GM18909 (cell line): Measurements from ENCODE around the gene MAGI1.

Experiments
- ATAC-seq: cut with Tn5 transposase; IDR thresholded peaks from one replicate; pipeline ENCODE4 v1.9.1; 2021; ENCODE audit warnings: mild to moderate bottlenecking; ENCODE audit not compliant: unreplicated experiment, poor library complexity

Gene MAGI1

DNA sequence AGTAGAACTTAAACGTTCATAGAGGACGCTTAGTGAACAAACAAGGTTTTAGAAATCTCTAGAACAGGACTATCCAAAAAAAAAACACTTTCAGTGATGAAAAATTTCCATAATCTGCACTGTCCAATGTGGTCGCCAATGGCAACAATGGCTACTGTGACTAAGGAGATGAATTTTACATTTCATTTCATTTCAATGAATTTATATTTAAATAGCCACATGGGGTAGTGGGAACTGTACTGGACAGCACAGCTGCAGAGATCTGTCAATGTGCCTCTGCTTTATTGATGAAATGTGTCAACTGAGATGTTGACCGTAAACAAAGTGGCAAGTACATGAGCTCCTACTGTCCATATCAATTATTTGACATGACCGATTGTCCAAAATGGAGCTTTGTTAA, 222.5 kb downstream of the MAGI1 start:
- ATAC-seq: no peak

DNA sequence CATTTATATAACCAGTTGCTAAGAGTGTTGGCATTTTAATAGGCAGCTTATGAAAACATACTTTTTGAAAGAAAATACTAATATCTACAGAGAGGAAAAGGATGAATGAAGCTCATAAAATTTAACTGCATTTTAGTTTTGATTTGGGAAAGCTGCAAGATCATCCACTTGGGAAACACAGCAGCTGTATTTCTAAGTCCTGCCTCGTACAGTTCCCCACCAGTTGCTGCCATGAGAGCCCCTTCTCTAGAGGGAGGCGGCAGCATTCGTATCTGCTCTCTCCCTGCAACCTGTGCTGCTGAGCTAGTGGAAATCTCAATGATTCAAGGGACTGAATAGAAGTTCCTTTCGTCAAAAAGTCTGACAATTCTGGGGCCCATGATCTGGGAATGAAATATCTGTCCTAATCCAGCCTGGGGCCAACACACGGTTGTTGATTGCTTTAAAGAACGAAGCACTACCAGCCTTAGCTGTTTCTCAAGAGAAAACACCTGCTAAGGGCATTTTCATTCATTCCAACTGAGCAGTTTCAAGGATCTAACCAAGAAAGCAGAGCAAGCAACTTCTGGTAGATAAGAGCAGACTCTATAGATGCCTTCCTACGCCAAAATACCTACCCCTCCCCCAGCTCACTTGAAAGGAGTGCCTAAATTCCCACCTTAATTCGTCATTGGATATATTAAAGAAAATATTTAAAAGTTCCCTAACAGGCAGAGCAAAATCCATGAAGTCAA, 223.7 kb downstream of the MAGI1 start:
- ATAC-seq: no peak

DNA sequence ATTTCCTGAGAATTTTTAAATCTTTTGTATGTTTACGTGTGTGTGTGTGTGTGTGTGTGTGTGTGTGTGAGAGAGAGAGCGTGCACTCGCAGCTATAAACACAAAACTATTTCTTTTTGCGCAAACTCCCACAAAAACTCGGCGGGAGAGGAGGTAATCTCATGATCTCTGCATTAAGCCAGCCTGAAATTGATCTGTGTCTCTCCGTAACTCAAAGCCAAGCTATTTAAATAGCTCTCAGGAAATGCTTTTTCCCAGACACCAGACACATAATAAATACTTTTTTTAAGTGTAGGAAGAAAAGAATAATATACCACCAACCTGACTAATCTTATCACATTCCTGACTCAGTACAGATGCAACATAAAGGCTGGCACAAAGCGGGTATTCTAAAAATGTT, 226.8 kb downstream of the MAGI1 start:
- ATAC-seq: no peak

DNA sequence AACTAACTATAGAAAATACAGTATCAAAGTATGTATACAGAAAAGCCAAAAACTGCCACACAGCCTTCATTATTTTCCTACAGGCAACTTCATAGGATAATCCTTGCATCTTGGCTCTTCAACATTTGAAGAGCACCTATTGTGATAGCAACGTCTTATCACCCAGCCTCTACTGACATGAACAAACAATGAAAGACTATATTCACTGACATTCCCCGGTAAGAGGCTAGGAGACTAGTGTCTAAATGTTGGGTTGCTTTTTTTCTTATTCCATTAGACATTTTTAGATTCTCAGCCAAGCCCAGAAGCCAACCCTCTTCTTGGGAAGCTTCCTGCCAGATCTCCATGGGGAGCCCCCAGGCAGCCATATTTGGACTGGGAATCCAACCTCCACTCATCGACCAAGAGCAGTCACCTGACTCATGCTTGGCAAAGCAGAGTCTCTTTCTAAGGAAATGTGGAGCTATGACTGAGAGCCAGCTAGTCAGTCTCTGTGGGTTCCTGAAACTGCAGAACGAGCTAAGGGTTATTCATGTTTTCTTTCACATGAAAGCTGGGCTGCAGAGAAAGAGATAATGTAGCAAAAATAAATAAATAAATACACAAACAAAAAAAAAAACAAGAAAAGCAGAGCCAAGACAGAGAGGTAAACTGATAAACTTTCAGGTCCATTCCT, 227.5 kb downstream of the MAGI1 start:
- ATAC-seq: no peak

DNA sequence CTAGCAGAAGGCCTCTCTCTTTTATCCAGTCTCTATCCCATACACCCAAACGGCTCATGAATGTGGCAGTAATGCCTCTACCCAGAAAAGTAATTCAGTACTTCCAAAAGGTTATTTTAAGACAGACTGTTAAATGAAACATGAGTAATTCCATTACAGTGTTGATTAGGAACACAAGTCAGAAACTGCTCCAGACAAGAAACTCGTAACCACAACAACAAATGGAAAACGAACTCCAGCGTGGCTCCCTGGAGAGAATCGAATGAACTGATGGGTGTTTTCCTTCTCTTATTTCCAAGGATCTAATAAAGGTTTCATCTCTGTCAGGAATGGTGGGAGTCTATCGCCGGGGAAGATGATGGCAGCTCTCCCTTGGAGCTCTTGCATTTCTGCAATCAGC, 228.4 kb downstream of the MAGI1 start:
- no peak for ATAC-seq

DNA sequence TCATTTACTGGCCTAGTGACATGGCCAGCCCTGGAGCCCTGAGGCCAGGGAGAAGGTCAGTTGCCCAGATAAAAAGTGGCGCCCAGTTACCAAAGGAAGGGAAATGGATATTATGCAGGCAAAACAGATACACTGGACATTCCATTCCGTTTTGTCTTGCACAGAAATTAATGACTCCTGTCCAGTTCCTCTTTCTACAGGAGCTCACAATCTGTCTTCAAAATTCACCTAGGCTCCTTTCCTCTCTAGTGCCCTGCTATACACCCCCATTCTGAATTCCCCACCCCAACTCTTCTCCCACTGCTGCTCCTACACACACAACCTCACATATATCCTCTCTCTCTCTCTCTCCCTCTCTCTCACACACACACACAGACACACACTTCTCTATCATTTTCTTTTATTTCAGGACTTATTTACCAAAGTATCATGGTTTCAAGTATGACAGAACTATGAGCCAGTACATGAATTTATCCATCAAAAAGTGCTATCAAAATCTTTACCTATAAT, 229.0 kb downstream of the MAGI1 start:
- no peak for ATAC-seq

DNA sequence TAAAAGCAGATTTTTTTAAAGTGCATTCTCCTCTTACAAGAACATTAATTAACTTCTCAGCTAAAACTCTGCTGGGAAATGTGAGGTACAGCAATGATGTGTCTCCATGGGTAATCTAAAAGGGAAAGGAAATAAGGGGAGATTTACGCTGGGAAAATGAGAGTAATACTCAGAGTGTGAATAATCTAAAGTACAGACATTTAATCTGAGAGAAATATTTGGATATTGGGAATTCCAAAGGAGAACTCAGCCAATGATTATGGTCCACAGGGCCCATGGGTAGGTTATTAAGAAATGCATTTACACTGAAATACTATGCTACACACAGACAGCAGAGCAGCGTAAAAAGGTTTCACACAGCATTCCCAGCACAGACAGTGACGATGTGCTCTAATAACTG, 229.9 kb downstream of the MAGI1 start:
- no peak for ATAC-seq

DNA sequence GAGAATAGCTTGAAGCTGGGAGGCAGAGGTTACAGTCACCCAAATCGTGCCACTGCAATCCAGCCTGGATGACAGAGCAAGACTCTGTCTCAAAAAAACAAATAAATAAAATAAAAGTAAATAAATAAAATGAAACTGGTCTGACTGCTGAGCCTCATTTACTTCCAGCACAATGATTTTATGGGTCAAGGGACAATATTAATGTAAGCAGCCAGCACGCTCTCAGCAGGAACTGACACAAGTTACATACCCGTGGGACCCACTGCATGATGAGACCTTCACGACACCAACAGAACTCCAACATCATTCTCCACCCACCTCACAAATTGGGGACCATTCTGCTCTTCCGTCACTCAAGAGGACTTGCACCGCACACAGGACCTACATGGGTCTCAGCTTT, 230.3 kb downstream of the MAGI1 start:
- no peak for ATAC-seq

DNA sequence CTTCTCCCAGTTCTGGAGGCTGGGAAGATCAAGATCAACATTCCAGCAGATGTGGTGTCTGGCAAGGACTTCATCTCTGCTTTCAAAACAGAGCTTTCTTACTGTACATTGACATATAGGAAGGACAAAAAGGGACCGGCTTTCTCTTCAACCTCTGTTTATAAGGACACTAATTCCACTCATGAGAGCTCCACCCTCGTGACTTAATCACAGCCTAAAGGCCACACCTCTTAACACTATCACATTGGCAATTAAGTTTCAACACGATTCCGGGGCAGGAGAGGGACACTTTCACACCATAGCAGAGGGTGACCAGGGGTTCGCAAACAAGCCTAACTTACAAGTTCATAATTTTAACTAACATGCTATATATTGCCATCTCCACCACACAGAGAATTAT, 231.5 kb downstream of the MAGI1 start:
- no peak for ATAC-seq

DNA sequence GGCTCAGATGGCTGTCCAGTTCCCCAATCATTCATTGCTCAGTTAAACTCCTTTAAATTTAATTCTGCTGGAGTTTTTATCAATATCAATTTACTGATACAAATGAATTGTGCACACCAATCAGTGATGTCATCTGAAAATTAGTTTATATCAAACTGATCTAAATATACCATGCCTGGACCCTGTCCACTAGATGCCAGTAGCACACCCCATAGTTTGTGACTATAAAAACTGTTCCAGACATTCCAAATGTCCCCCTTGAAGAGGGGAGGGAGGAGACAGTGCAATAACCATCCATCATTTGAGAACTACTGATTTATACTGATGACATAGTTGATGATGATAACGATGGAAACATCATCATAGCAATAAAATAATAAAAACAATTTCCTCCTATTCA, 232.1 kb downstream of the MAGI1 start:
- ATAC-seq: no peak

DNA sequence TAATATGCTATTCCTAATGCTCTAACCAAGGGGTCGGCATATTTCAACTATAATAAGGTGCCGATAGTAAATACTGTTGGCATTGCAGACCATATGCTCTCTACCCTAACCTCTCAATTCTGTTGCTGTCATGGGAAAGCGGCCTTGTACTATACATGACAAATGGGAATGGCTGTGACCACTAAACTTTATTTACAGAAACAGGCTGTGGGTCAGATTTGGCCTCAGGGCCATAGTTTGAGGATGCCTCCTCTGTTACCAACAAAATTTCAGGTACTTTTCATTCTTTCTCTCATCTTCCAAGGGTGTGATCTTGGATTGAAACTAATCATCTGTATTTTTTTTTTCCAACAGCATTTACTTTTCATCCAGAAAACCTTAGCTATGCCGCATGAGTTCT, 242.0 kb downstream of the MAGI1 start:
- ATAC-seq: no peak

DNA sequence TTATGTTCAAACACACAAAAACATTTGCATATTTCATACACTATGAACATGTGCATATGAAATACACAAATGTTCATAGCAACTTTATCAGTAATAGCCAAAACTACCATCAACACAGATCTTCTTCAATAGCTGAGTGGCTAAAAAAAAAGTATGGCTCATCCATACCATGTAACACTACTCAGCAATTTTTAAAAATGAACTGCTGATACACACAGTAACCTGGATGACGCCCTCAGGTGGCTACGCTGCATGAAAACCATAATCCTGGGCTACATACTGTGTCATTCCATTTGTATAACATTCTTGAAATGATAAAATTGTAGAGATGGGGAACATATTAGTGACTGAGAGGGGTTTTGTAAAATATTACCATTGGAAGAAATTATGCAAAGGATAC, 243.6 kb downstream of the MAGI1 start:
- ATAC-seq: no peak

DNA sequence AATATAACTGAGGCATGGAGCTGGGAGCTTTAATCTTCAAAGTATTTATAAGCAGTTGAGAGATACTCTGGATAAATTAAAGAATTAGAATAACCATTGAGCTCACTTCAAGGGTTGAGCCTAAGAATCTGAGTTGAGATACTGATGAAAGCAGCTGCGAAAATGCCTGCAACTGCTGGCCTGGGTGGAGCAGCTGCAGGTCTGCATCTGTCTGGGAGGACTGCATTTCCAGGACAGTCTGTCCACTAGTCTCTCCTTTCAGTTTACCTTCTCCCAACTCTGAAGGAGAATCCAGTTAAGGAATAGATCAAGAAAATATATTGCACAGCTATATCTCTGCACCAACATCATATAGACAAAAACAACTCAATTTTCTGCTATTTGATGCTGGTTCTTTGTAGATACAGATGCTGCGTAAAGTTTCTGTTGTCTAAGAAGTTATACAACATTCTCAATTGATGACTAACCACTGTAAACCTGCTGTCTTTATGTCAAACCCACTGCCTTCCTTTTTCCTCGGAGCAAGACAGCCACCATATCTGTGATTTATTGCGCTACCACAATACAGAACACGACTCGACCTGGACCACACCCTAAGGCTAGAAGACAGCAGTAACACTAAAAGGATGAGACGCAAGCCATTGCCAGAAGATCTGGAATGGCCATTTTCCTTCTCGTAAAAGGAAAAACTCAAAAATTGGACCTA, 245.1 kb downstream of the MAGI1 start:
- ATAC-seq: no peak

DNA sequence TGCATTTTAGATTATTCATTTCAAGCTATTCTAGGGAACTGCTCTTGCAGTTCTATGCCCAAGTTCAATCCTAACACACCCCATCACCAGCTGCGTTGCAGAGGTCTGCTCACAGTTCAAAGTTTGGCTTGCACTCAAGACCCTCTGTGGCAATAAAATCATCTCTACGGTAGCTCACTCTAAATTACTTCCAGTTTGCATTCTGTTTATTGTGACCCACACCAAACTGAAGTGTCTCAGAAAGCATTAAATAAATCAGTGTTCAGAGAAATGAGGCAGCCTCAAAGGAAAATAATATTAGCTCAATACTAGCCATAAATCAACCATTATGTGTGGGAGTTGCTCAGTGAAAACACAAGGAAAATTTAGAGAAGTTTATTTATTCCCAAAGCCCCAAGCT, 250.3 kb downstream of the MAGI1 start:
- no peak for ATAC-seq

DNA sequence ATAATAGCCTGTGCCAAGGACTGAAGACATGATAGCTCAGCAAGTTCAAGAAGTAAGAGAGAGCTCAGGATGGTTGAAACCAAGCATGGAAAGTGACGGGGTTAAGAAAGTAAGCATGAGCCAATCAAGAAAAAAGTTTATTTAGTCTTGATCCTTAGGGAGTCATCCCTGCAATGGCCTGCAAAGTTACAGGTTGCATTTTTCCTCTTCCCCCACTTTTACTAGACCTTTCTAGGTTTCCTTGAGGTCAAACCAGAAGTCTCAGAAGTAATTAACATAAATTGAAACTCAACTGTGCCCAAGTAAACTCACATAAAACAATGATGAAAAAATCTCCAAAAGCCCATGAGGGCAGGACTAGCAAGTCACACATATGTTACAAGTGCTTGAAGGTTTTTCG, 250.9 kb downstream of the MAGI1 start:
- no peak for ATAC-seq

DNA sequence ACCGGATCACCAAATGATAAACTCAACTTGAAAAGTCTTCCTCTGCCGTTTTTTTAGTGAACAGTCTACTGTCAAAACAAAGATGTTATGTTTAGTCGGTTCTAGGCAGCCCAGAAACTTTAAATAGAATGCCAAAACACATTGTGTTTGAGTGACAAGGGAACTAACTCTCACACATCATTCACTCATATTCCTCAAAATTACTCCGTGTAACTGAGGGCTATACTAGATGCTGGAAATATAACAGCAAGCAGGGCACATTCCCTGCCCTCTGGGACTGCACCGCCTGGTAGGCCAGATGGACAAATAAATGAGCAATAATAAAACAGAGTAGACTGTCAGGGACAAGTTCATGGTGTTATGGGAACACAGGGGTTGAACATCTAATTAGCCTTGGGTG, 251.4 kb downstream of the MAGI1 start:
- ATAC-seq: no peak

DNA sequence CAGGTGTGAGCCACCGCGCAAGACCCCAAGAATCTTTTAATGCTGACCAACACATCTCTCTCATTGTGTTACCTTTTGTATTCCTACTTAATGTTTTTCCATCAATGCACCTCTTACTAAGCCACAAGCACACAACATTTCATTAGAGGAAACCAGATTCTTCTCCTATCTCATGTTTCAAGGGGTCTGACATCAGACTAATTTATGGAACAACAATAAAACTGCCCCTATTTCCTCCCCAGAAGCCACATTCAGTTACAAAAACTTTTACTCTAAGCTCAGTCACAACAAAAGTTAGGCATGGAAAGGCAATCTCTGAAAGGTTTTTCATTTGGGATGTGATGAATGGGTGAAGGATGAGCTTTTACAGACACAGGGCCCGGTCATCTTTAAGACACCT, 251.8 kb downstream of the MAGI1 start:
- ATAC-seq: no peak

DNA sequence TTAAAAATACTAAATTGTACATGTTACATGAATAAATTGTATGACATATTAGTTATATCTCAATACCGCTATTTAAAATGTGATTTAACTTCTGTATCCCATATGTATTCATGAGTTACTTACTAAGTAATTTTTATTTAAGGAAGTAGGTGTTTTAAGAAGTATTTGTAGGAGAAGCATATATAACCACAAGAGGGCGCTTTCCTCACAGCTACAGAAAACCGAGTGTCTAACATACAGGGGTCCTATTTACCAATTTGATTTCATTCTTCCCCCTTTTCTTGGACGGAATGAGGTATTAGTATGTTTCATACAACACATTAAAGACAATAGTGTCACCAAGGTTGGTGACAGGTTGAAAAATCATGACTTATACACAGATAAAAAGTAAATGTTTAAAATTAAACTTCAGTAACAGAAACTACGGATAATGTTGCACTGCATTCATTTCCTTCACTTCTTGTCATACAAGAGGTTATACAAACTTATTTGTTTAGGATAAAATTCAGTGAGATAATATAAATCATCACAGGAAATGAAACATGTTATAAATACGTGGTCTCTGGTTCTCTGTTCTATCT, 253.6 kb downstream of the MAGI1 start:
- no peak for ATAC-seq

DNA sequence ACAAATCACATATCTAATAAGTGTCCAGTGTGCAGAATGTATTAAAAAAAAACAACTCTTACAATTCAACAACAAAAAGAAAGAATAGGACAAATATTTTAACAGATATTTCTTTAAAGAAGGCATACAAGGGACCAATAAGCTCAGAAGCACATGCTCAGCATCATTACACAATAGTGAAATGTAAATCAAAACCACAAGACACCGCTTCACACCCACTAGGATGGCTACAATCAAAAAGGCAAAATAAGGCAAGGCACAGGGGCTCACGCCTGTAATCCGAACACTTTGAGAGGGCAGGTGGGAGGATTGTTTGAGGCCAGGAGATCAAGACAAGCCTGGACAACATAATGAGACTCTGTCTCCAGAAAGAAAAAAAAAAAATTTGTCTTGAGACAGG, 255.6 kb downstream of the MAGI1 start:
- ATAC-seq: no peak

DNA sequence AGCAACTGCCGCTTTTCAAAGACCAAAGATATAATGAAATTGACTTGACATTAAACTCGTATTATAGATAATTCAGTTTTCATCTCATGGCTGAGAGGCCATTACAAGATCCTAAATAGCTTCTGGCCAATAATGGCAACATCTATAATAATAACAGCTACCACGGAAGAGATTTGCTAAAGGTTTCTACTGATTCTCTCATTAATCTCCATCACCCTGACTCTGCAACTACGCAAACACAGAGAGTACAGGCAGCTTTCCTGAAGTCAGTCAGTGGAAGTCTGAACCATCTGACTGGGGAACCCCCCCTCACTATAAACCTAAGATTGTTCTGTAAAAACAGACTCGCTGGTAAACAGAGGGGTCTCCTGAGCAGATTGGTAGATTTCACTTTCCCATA, 257.1 kb downstream of the MAGI1 start:
- ATAC-seq: no peak

DNA sequence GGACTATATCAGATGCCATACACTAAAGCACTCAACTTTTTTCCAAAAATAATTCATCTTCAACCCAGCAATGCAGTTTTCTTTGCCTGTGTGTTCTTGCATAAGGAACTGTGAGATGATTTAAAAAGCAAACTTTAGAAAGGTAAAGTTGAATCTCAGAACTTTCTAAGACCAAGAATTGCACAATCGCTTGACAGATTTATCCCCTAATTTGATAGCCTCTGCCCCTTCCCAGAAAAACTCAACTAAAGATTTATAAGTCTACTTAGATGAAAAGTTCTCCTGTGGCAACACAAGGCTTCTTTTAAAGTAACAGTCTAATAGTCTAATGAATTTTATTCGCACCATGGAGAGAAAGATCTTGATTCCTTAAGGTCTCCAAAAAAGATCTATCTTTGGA, 259.3 kb downstream of the MAGI1 start:
- no peak for ATAC-seq
